Measurements from ENCODE around the gene BAIAP2. TPM values are rescaled to one million over a fixed set of nuclear protein-coding genes. Genes with fewer than 3 reads are reported as not detected.
"Not testable (repeated sequence)": the region's sequence is repeated elsewhere in the genome, so short reads cannot be mapped to it uniquely, and the experiment has no call there.

The BAIAP2 gene
- total RNA-seq, 1 donor from 2014 or later: 19.2 TPM

DNA sequence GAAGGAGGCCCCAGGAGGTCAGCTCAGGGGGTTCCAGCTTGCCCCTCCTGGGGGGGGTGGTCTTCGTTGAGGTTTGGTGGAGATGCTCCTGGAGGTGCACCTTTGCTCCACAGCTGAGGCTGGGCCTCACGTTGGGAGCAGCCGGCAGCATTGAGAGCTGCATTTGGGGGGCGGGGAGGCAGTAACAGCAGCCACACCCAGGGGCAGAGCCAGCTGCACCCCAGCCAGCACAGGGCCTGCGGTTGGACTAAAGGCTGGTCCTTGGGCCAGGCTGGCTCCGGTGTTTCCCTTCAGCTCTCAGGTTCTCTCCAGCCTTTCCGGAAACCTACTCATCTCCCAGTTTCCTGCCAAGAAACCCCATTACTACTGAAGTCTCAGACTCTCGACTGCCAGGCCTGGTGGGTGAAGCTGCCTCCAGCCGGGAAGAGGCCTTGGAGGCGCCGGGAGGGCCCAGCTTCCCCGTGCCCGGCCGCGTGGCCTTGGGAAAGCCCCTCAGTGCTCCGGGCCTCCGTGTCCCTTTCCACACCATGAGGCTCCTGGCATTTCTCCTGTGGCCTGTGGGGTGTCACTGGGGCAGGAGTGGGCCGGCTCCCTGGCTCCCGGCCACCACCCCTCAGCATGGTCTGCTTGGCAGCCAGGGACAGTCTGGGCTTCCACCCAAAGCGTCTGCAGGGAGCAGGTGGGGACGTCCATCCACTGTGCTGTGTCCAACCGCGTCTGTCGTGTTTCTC, 14.0 kb upstream of the BAIAP2 start:
- FAIRE-seq (no peak), DNase-seq (ENCODE audit: low spot score in 2 of 2) (no peak)

DNA sequence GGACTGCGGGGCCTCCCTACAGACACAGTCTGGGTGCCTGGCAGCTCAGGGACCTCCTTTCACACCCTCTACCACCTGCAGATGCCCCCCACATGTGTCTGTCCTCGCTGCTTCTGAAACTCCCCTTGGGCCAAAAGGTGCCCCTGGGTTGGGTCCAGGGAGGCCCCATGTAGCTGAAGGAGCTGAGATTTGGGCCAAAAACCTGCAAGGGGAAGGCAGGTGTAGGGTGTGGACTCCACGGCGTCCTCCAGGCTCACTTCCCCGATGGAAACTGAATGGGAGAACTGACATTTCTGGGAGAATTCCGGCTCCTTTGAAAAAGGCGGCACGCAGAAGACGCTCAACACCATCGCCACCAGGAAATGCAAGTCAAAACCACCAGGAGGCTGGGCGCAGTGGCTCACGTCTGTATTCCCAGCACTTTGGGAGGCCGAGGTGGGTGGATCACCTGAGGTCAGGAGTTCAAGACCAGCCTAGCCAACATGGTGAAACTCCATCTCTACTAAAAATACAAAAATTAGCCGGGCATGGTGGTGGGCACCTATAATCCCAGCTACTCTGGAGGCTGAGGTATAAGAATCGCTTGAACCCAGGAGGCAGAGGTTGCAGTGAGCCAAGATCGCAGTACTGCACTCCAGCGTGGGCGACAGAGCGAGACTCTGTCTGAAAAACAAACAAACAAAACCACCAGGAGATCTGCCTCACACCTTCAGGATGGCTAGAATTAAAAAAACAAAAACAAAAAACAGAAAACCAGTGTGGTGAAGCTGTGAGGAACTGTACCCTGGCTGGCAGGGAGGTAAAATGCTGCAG, 13.2 kb upstream of the BAIAP2 start:
- FAIRE-seq (no peak), DNase-seq (ENCODE audit: low spot score in 2 of 2) (no peak)

DNA sequence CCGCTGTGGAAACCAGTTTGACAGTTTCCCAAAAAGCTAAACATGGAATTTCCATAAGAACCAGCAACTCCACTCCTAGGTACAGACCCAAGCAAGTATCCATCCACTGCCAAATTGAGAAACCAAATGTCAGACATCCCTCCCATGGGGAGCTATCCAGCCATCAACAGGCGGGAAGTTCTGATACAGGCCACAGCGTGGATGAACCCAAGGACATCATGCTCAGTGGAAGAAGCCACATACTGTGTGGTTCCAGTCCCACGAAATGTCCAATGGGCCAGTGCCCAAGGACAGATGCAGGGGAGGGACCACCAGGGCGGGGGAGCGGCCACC, 12.6 kb upstream of the BAIAP2 start:
- no peak for FAIRE-seq

GRCh38 chr17:81025065-81025740, 9.7 kb upstream of the BAIAP2 start:
- DNase-seq (ENCODE audit: low spot score in 2 of 2) (no peak), FAIRE-seq (no peak)

More for the DNA sequence above, 12.6 kb upstream of the BAIAP2 start:
- DNase-seq (ENCODE audit: low spot score in 2 of 2): no peak

DNA sequence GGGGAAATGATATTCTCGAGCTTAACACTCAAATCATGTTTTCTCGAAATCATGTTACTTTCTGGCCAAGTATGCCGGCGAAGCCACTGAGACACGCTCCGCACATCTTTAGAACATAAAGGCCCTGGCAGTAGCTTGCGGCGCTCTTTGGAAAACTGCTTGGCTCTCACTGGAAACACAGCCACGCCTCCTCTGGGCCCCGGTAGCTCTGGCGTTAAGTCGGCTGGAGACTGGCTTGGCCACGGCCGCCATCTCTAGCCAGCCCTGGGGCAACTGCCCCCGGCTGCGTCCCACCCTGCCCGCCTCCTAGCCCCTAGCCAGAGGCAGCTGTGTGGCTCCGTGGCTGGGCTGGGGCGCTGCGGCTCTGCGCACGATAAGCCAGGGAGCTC, 9.2 kb upstream of the BAIAP2 start:
- FAIRE-seq (no peak), DNase-seq (ENCODE audit: low spot score in 2 of 2) (no peak)

DNA sequence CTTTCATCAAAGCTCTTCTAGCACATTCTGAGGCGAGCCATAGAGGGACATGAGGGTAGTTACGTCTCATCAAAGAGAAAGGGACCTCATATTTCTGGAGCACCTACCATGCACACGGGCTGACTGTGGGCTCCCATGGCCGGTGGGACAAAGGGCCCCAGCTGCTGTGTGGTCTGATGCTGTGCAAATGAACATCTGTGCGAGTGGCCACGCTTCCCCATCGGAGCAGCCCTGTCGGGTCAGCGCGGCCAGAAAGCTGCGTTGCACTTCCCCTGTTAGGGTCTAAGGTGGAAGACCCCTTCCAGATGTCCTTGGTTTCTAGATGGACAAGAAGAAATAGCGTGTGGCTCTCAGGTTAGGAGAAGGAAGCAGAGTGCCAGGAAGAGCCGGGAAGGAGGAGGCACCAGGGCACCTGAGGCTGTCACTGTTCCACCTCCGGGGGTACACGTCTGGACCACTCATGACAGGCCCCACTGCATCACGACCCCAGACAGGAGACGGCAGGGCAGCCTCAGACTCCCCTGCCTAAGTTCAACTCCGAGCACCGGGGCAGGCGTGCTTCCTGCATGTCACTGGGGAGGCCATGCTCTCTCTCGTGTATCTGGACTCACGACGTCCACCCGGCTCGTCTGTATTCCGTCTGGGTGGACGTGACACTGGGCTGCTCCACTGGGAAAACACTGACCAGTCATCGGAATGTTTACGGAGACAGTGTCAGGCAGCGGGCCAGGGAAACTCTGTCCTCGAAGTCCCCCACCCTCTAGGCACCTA, 8.5 kb upstream of the BAIAP2 start:
- no peak for FAIRE-seq
- DNase-seq (ENCODE audit: low spot score in 2 of 2): no peak

DNA sequence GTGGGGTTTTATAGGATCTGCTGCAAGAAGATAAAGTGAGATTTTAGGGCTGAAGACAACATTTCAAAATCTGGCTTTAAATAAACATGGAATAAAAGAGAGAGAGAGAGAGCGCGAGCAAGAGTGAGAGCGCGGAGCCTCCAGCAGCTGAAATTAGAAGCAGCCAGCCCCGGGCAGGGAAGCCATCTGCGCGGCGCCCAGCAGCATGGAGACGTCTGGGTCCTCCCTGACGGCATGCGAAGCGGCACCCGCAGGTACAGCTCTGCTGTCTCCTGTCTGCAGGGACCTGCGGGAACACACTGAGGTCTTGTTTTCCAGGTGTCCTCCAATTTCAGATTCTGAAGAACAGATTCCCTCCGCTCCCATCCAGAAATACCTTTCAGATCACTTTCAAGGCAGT, 7.9 kb upstream of the BAIAP2 start:
- FAIRE-seq: no peak
- DNase-seq (ENCODE audit: low spot score in 2 of 2): no peak

GRCh38 chr17:81027591-81028505, 7.1 kb upstream of the BAIAP2 start:
- FAIRE-seq (no peak), DNase-seq (ENCODE audit: low spot score in 2 of 2) (no peak)

- DNase-seq (ENCODE audit: low spot score in 2 of 2): no peak
These were observed 6.5 kb upstream of the BAIAP2 start for GRCh38 chr17:81028506-81028858.

DNA sequence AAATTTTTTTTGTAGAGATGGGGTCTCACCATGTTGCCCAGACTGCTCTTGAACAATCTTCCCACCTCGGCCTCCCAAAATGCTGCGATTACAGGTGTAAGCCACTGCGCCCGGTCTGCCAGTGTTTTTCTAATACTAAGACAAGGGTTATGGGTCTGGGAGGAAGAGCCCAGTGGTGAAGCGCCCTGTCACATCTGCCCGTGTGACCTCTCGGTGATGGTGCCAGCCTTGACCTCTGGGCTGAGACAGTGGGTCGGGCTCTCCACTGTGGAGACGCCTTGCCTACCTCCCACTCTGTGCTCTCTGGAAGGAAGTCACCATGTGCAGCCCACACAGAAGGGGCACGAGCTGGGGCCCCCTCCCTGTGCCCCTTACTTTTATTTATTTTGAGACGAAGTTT, 5.1 kb upstream of the BAIAP2 start:
- DNase-seq (ENCODE audit: low spot score in 2 of 2) (no peak), FAIRE-seq (no peak)

More at GRCh38 chr17:81028506-81028858, 6.5 kb upstream of the BAIAP2 start:
- FAIRE-seq: no peak

GRCh38 chr17:81030312-81030711, 4.6 kb upstream of the BAIAP2 start:
- DNase-seq (ENCODE audit: low spot score in 2 of 2); FAIRE-seq: not testable (repeated sequence)

DNA sequence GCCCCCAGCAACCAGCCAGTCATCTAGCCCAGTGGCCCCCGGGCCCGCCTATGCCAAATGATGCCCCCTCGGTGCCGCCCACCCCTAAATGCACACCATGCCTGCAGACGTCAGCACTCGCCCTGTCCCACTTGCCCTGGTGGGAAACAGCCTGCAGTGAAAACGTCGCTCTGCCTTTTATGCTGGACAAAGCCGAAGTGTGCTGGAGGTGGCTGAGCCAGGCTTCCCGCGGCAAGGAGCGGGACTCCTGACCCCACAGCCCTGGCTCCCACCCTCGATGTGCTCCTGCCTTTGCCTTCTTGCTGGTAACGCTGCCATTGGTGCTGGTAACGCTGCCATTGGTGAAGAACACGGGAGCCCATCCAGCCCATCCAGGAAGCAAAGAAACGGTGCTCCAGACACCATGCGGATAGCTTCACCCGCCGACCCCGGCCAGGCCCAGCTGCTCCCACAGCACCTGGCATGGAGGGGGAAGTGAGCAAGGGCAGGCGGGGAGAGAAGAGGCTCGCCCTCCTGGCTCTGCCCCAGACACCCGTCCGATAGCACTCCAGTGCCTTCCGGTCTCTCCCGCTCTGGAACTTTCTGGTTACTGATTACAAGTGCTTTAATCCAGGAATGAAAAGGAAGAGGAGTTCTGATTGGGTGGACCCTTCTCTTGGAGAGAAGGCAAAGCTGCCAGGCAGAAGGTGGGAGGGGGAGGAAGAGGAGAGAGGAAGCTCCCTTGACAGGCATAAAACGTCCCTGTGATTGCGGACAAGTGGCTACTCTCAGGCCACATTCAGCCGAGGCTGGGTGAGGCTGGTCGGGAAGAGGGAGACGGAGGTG, 4.0 kb upstream of the BAIAP2 start:
- FAIRE-seq (no peak), DNase-seq (ENCODE audit: low spot score in 2 of 2) (no peak)

GRCh38 chr17:81031566-81032550, 3.1 kb upstream of the BAIAP2 start:
- FAIRE-seq: no peak
- DNase-seq (ENCODE audit: low spot score in 2 of 2): no peak

DNA sequence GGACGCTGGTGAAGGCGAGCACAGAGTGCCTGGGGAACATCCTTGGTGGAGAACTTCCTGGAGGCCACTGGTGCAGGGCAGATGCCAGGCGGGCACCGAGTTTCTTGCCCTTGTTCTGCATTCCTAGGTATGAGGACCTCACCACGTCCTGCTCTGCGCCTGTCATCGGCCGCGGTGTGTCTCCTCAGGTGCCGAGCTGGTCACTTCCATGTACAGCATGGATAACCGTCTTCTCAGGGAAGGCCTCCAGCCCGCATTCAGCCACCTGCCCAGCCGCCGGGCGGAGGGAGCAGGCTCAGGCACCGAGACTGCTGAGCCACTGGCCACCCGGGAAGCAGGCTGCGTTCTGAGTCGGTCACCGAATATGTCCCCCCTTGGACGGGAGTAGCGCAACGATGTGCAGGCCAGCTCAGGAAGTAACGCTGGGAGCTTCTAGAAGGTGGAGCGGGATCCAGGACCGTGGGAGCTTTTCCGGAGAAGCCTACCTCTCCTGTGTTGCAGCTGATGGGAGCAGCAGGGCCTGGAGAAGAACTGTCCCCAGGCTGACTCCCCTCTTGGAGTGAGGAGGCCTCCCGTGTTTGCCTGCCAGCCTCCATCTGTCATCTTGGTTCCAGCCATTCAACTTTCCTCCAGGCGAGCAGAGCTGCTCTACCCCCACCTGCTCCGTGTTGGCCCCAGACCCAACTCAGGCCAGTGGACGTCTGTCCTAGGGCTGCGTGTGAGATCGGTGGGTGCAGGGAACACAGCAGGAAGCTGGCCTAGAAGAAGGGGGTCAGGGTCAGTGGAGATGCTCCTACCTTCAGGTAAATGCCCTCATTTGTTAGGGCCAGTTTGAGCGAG, 2.1 kb upstream of the BAIAP2 start:
- FAIRE-seq: no peak
- no peak for DNase-seq (ENCODE audit: low spot score in 2 of 2)

GRCh38 chr17:81033535-81034167, 1.3 kb upstream of the BAIAP2 start:
- FAIRE-seq: no peak
- no peak for DNase-seq (ENCODE audit: low spot score in 2 of 2)

GRCh38 chr17:81034168-81034777, 678 bp upstream of the BAIAP2 start:
- FAIRE-seq: no peak

More at GRCh38 chr17:81034168-81034777, 678 bp upstream of the BAIAP2 start:
- DNase-seq (ENCODE audit: low spot score in 2 of 2): no peak

Data from frontal cortex (tissue), 4 donors.